ENCODE data around the gene AXIN1. TPM values are rescaled to one million over a fixed set of nuclear protein-coding genes. Genes with fewer than 3 reads are reported as not detected.

Gene AXIN1
- total RNA-seq, 2 donors from 2014 or later = 31.2 to 35.2 TPM

DNA sequence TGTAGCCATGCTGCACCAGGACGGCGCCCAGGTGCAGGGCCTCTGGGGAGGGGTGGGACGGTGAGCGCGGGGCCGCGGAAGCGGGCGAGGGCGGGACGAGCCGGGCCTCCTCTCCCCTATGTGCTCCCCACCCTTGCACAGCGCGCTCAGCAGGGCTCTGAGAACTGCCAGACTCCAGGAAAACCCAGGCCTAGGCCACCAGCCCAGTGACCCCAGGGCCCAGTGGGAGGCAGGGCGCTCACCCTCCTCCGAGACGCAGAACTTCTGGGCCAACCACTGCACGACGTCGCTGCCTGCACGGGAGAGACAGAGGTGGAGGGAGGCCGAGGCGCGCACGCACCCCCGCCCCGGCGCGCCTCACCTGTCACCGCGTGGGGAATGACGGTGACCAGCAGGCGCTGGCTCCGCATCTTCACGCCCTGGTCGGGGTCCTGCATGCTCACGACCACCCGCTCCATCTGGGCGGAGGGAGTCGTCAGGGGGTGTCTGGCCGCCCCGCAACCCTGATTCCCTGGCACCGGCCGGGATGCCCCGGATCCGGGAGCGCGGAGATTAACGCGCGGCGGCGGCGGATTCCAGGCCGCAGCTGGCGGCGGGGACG lies 77.4 kb downstream of the AXIN1 start:
- no peaks in the 10 kb centered on the region for H3K36me3 ChIP-seq
- no peaks in the 10 kb centered on the region for H3K27me3 ChIP-seq (replicated peaks; ENCODE audit: insufficient read depth)
- no peak for TF ChIP-seq POLR2A (IDR thresholded peaks at IDR 0.05)
- TF ChIP-seq CTCF (IDR thresholded peaks at IDR 0.05) = no peak
- no peak for TF ChIP-seq POLR2AphosphoS5 (IDR thresholded peaks at IDR 0.05)
- no peak overlapping the region for H3K27ac ChIP-seq
- intact Hi-C loops (cut with DNase I) = no loop called here
- under 1% methylated on average over 35 of the region's 58 CpGs for WGBS
- H3K9me3 ChIP-seq = no peaks in the 10 kb centered on the region
- H3K4me1 ChIP-seq (replicated peaks) = peaks cover 4% of the 10 kb centered on the region
- DNase-seq (ENCODE audit: low spot score) = no peak
- peak overlapping the region; percentile 29 to 42 for H3K4me3 ChIP-seq

DNA sequence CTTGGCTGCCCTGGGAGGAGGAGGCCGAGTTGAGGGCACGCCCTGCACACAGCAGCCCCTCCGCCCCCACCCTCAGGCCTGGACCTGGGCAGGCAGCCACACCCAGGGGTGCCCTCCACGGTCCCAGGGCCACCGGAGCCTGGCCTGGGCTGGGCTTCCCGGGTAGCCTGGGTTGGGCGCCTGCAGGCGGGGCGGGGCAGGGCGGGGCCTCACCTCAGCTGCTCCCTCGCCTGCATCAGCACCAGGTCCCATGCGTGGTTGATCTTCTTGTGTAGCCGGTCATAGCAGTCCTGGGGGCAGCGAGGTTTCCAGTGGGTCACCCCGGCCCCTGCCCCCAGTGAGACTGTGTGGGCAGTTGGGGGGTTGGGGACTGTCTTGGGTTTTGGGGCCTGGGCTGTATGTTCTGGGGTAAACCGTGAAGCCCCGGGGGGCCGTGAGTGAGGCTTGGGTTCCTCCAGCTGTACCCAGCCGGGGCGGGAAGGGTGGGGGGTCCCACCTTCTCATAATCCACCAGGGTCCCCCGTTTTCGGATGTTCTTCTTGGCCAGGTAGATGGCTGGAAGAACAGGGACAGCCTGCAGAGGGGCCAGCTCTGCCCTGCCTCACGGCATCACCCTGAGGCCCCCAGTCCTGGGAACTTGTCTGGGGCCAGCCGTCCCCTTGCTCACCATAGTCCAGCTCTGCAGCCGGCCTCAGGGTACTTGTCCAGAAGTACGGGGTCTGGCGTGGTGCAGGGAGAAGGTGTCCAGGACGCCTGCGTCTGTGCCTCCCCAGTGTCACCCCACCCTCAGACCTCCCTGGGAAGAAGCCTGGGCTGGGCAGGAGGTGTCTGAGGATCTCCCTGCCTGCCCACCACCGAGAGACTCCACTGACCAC lies 78.7 kb downstream of the AXIN1 start:
- DNase-seq (ENCODE audit: low spot score) = no peak
- H3K27me3 ChIP-seq (replicated peaks; ENCODE audit: insufficient read depth) = no peaks in the 10 kb centered on the region
- intact Hi-C loops (cut with DNase I) = no loop called here
- no peak overlapping the region for H3K27ac ChIP-seq
- WGBS = 86% methylated on average over 15 of the region's 30 CpGs
- no peak for TF ChIP-seq POLR2A (IDR thresholded peaks at IDR 0.05)
- no peak for TF ChIP-seq CTCF (IDR thresholded peaks at IDR 0.05)
- TF ChIP-seq POLR2AphosphoS5 (IDR thresholded peaks at IDR 0.05) = no peak
- no peak overlapping the region for H3K4me3 ChIP-seq
- no peaks in the 10 kb centered on the region for H3K9me3 ChIP-seq
- no peaks in the 10 kb centered on the region for H3K36me3 ChIP-seq
- peaks cover 4% of the 10 kb centered on the region for H3K4me1 ChIP-seq (replicated peaks)

DNA sequence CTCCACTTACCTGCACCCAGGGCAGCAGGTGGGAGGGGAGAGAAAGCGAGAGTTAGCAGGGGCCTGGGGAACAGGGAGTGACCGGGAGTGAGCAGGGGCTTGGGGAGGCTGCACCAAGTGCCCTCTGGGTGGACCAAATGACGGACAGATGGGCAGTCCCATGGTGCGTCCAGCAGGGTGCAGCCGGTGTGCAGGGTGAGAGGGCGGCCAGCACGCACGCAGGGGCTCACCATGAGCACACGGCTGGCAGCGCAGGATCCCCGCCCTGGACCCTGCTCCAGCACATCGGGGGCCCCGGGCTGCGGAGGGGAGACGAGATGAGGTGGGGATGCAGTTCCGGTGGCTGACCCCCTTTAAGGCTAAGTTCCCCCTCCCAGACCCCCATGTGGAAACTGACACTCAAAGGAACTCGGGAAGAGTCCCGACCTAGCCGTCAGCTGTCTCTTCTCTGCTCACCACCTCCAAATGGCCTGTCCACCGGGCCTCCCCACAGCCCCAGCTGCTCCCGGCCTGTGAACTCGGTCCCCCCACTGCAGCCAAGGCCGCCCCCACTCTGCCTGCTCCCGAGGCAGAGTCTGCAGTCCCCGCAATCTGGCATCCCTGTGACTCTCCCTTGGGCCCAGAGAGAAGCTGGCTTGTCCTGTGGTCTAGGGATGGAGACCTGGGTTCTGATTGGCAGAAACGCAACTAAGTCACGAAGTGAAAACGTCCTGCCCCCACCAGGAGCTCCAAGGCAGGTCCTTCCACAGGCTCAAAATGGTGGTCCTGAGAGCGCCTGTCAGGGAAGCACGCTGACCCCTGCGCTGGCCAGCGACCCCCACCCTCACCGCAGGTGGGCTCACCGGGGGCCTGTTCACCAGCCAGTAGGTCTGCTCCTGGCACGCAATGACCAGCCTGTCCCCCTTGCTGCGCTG lies 79.6 kb downstream of the AXIN1 start:
- H3K27ac ChIP-seq = no peak overlapping the region
- H3K27me3 ChIP-seq (replicated peaks; ENCODE audit: insufficient read depth) = no peaks in the 10 kb centered on the region
- no peak overlapping the region for H3K4me3 ChIP-seq
- TF ChIP-seq POLR2A (IDR thresholded peaks at IDR 0.05) (no peak), CTCF (IDR thresholded peaks at IDR 0.05) (no peak), POLR2AphosphoS5 (IDR thresholded peaks at IDR 0.05) (no peak)
- no peaks in the 10 kb centered on the region for H3K36me3 ChIP-seq
- WGBS = 75% methylated on average over 23 of the region's 36 CpGs
- H3K4me1 ChIP-seq (replicated peaks) = peaks cover 4% of the 10 kb centered on the region
- intact Hi-C loops (cut with DNase I) = no loop called here
- H3K9me3 ChIP-seq = no peaks in the 10 kb centered on the region
- DNase-seq (ENCODE audit: low spot score) = no peak

- 88% methylated on average over 34 of the region's 34 CpGs for WGBS
- peaks cover 4% of the 10 kb centered on the region for H3K4me1 ChIP-seq (replicated peaks)
- TF ChIP-seq POLR2AphosphoS5 (IDR thresholded peaks at IDR 0.05) (no peak), CTCF (IDR thresholded peaks at IDR 0.05) (no peak), POLR2A (IDR thresholded peaks at IDR 0.05) (no peak)
- no peaks in the 10 kb centered on the region for H3K27me3 ChIP-seq (replicated peaks; ENCODE audit: insufficient read depth)
- no peaks in the 10 kb centered on the region for H3K9me3 ChIP-seq
- H3K36me3 ChIP-seq = no peaks in the 10 kb centered on the region
- intact Hi-C loops (cut with DNase I) = no loop called here
- no peak for DNase-seq (ENCODE audit: low spot score)
- H3K27ac ChIP-seq = no peak overlapping the region
- H3K4me3 ChIP-seq = no peak overlapping the region
Observed at GRCh38 chr16:270381-271255, 81.9 kb downstream of the AXIN1 start.

All from prostate gland (tissue), 2 donors.